Measurements from ENCODE around the gene CRYZ. TPM values are rescaled to one million over a fixed set of nuclear protein-coding genes. Genes with fewer than 3 reads are reported as not detected.
A peak's percentile ranks its signal among the peaks of the same experiment; 100 is the strongest.

The CRYZ gene
- total and polyA plus RNA-seq, 2 of the 8 experiments (the other 6 are each of a cell fraction or from before 2014, with no cell fraction given) = 20.5 to 43.8 TPM

- H2AFZ ChIP-seq (ENCODE audit: low read length) = peak overlapping the region; percentile 75; the same call in 1 of the 2 replicates
- POLR2A ChIA-PET (ENCODE audit: partially characterized antibody) = no interaction called here
- TF ChIP-seq EP300 (IDR thresholded peaks at IDR 0.05; ENCODE audit: borderline replicate concordance in 1 of 2, low read depth in 2 of 2, low read length in 2 of 2) (no peak), PHF8 (conservative IDR thresholded peaks at IDR 0.05; ENCODE audit: low read depth, low read length) (no peak), ATF3 (IDR thresholded peaks at IDR 0.05; ENCODE audit: insufficient read depth, low read depth, low read length) (no peak), CTBP2 (IDR thresholded peaks at IDR 0.05; ENCODE audit: borderline replicate concordance, insufficient read depth, insufficient read length, low read length) (no peak), JUN (IDR thresholded peaks at IDR 0.05; ENCODE audit: low read depth, low read length) (no peak), BRCA1 (IDR thresholded peaks at IDR 0.05; ENCODE audit: low read depth, low read length) (no peak), SAP30 (IDR thresholded peaks at IDR 0.05; ENCODE audit: insufficient read depth, insufficient replicate concordance, low read length) (no peak), SP1 (IDR thresholded peaks at IDR 0.05; ENCODE audit: low read depth, low read length) (no peak), FOSL1 (IDR thresholded peaks at IDR 0.05; ENCODE audit: insufficient read depth, low read depth, low read length) (no peak), HDAC6 (IDR thresholded peaks at IDR 0.05; ENCODE audit: low read depth, low read length) (no peak), EZH2 (IDR thresholded peaks at IDR 0.05; ENCODE audit: low read depth, low read length, severe bottlenecking) (no peak), GABPA (IDR thresholded peaks at IDR 0.05; ENCODE audit: borderline replicate concordance, insufficient read depth, low read length) (no peak)
Observed at GRCh38 chr1:74780594-74780993, 47.7 kb upstream of the CRYZ start.

More at GRCh38 chr1:74780594-74780993, 47.7 kb upstream of the CRYZ start:
- H4K91ac ChIP-seq (replicated peaks; ENCODE audit: insufficient read length, low read length) = no peak overlapping the region
- no peak overlapping the region for H3K4ac ChIP-seq (replicated peaks; ENCODE audit: insufficient read length, low read depth, low read length)
- H3K27ac ChIP-seq (ENCODE audit: low read depth, low read length) = no peak overlapping the region
- no peaks in the 10 kb centered on the region; the same call in 1 of the 2 replicates for H3K23me2 ChIP-seq (ENCODE audit: low read depth, low read length)
- no peak overlapping the region for H3K23ac ChIP-seq (ENCODE audit: insufficient read length)
- H4K5ac ChIP-seq (ENCODE audit: insufficient read length, low read depth, low read length) = no peak overlapping the region
- no peak overlapping the region for H2BK15ac ChIP-seq (ENCODE audit: low read length)
- no peaks in the 10 kb centered on the region for H3K9me3 ChIP-seq (ENCODE audit: insufficient read depth in 2 of 2, low read depth in 1 of 2, low read length in 1 of 2)
- H4K20me1 ChIP-seq (replicated peaks in 1 of 2; ENCODE audit: control insufficient read depth in 1 of 2, insufficient read depth in 2 of 2, low read length in 2 of 2) = no peaks in the 10 kb centered on the region
- CTCF ChIA-PET (ENCODE audit: partially characterized antibody) = interaction anchor here (0.7 to 1.8 kb wide), 6 partner anchors 9 to 423 kb away, joined by 3 to 7 read pairs (median 3); no protein-coding TSS in a partner anchor
- no peak overlapping the region for H2AK5ac ChIP-seq (ENCODE audit: low read depth, low read length)
- no peak overlapping the region for H3K4me3 ChIP-seq (ENCODE audit: extremely low read depth in 1 of 4, insufficient read depth in 2 of 4, low read depth in 3 of 4, low read length in 4 of 4)
- H3K27me3 ChIP-seq (replicated peaks in 1 of 4; ENCODE audit: control insufficient read depth in 3 of 4, extremely low read depth in 1 of 4, insufficient read depth in 3 of 4, low read length in 3 of 4) = no peaks in the 10 kb centered on the region
- H3K4me1 ChIP-seq (replicated peaks in 1 of 4; ENCODE audit: control insufficient read depth in 3 of 4, insufficient read depth in 4 of 4, low read length in 3 of 4) = peaks cover 0 to 4% (median 3%) of the 10 kb centered on the region in 4 experiments; a peak in 4 of 7 replicates
- no peak overlapping the region for H2BK5ac ChIP-seq (ENCODE audit: low read depth, low read length)
- H3K79me1 ChIP-seq (ENCODE audit: low read depth, low read length) = no peaks in the 10 kb centered on the region
- no peak overlapping the region for H3K56ac ChIP-seq (replicated peaks; ENCODE audit: insufficient read length, low read depth, low read length)
- H4K8ac ChIP-seq (ENCODE audit: extremely low read depth, insufficient read depth, low read length) = no peak overlapping the region
- FAIRE-seq (peak; percentile 24), DNase-seq (ENCODE audit: low read depth in 1 of 2, low spot score in 2 of 2) (no peak)
- H3K79me2 ChIP-seq (ENCODE audit: control insufficient read depth in 1 of 2, insufficient read depth in 2 of 2, low read length in 2 of 2) = no peaks in the 10 kb centered on the region
- H3K14ac ChIP-seq (ENCODE audit: insufficient read length) = no peak overlapping the region
- H3K18ac ChIP-seq (ENCODE audit: extremely low read depth, low read length) = no peak overlapping the region
- H2BK20ac ChIP-seq (ENCODE audit: low read length) = no peak overlapping the region
- peak overlapping the region in 1 of 2 experiments; percentile 21; a peak in 1 of 4 replicates for H3K4me2 ChIP-seq (ENCODE audit: insufficient read depth in 1 of 2, low read depth in 2 of 2, low read length in 2 of 2)
- H2BK12ac ChIP-seq (ENCODE audit: low read depth, low read length) = no peak overlapping the region
- H3K9ac ChIP-seq (replicated peaks in 1 of 4; ENCODE audit: extremely low read depth in 1 of 4, low read depth in 3 of 4, low read length in 3 of 4) = no peak overlapping the region
- H2BK120ac ChIP-seq (replicated peaks; ENCODE audit: low read depth, low read length) = no peak overlapping the region
- 25% methylated on average over 2 of the region's 2 CpGs; no CpG with 5 or more reads in 1 of the 2 experiments for WGBS, 2 experiments (ENCODE audit: extremely low coverage in 1 of 2, insufficient coverage in 1 of 2, insufficient read length in 1 of 2, insufficient replicate concordance in 2 of 2, low coverage in 1 of 2, low lambda C conversion rate in 2 of 2, missing lambda C conversion rate in 1 of 2)
- H3K36me3 ChIP-seq (ENCODE audit: control insufficient read depth in 2 of 4, insufficient read depth in 4 of 4, low read length in 3 of 4) = no peaks in the 10 kb centered on the region
